ENCODE results near the gene PTPRM. TPM values are rescaled to one million over a fixed set of nuclear protein-coding genes. Genes with fewer than 3 reads are reported as not detected.

Gene PTPRM
- total RNA-seq, 1 donor = 64.2 TPM

- no peak for TF ChIP-seq CTCF (IDR thresholded peaks at IDR 0.05; ENCODE audit: insufficient read depth, low read length)
- no peak overlapping the region for H3K4me3 ChIP-seq (ENCODE audit: low read depth, low read length)
- DNase-seq (ENCODE audit: low read depth) = no peak
These were observed 304.7 kb downstream of the PTPRM start for GRCh38 chr18:7871560-7872456.

GRCh38 chr18:7872569-7872968 lies 305.5 kb downstream of the PTPRM start:
- no peak for TF ChIP-seq CTCF (IDR thresholded peaks at IDR 0.05; ENCODE audit: insufficient read depth, low read length)
- DNase-seq (ENCODE audit: low read depth) = peak; percentile 67

GRCh38 chr18:7873316-7873715 lies 306.2 kb downstream of the PTPRM start:
- no peak for TF ChIP-seq CTCF (IDR thresholded peaks at IDR 0.05; ENCODE audit: insufficient read depth, low read length)
- DNase-seq (ENCODE audit: low read depth) = no peak
- no peak overlapping the region for H3K4me3 ChIP-seq (ENCODE audit: low read depth, low read length)

More at GRCh38 chr18:7872569-7872968, 305.5 kb downstream of the PTPRM start:
- no peak overlapping the region for H3K4me3 ChIP-seq (ENCODE audit: low read depth, low read length)

- H3K4me3 ChIP-seq (ENCODE audit: low read depth, low read length) = no peak overlapping the region
- TF ChIP-seq CTCF (IDR thresholded peaks at IDR 0.05; ENCODE audit: insufficient read depth, low read length) = no peak
- no peak for DNase-seq (ENCODE audit: low read depth)
These were observed 309.4 kb downstream of the PTPRM start for GRCh38 chr18:7876354-7877104.

- no peak for DNase-seq (ENCODE audit: low read depth)
- no peak overlapping the region for H3K4me3 ChIP-seq (ENCODE audit: low read depth, low read length)
- TF ChIP-seq CTCF (IDR thresholded peaks at IDR 0.05; ENCODE audit: insufficient read depth, low read length) = no peak
These were observed 310.5 kb downstream of the PTPRM start for GRCh38 chr18:7877609-7878008.

GRCh38 chr18:7878265-7879211 lies 311.4 kb downstream of the PTPRM start:
- DNase-seq (ENCODE audit: low read depth) = no peak
- no peak for TF ChIP-seq CTCF (IDR thresholded peaks at IDR 0.05; ENCODE audit: insufficient read depth, low read length)
- H3K4me3 ChIP-seq (ENCODE audit: low read depth, low read length) = no peak overlapping the region

All from fibroblast of the aortic adventitia (primary cell).